GM18870 (cell line): ENCODE results near the gene ARL4A.
"Not testable (repeated sequence)": the region's sequence is repeated elsewhere in the genome, so short reads cannot be mapped to it uniquely, and the experiment has no call there.

Source experiments
- ATAC-seq: cut with Tn5 transposase; IDR thresholded peaks from one replicate; pipeline ENCODE4 v1.9.1; 2021; ENCODE audit warnings: moderate library complexity; ENCODE audit not compliant: unreplicated experiment

The ARL4A gene

GRCh38 chr7:12661581-12661980, 25.9 kb upstream of the ARL4A start:
- ATAC-seq = no peak

- no peak for ATAC-seq
These were observed 17.3 kb upstream of the ARL4A start for GRCh38 chr7:12670000-12670729.

- no peak for ATAC-seq
These were observed 16.5 kb upstream of the ARL4A start for GRCh38 chr7:12670743-12671520.

GRCh38 chr7:12673436-12673835, 14.0 kb upstream of the ARL4A start:
- not testable (repeated sequence) for ATAC-seq

- no peak for ATAC-seq
These were observed 13.4 kb upstream of the ARL4A start for GRCh38 chr7:12674053-12674452.

GRCh38 chr7:12674861-12675260, 12.6 kb upstream of the ARL4A start:
- ATAC-seq = peak; percentile 61

GRCh38 chr7:12683678-12684585, 3.5 kb upstream of the ARL4A start:
- ATAC-seq = no peak

GRCh38 chr7:12684733-12685132, 2.7 kb upstream of the ARL4A start:
- no peak for ATAC-seq

- ATAC-seq = no peak
These were observed 1.9 kb upstream of the ARL4A start for GRCh38 chr7:12685550-12685949.

GRCh38 chr7:12686234-12686890, 1.1 kb upstream of the ARL4A start:
- peak; percentile 81 for ATAC-seq

GRCh38 chr7:12687718-12688171, 312 bp downstream of the ARL4A start:
- peak; percentile 2 for ATAC-seq

- not testable (repeated sequence) for ATAC-seq
These were observed 1.2 kb downstream of the ARL4A start for GRCh38 chr7:12688485-12689170.

- ATAC-seq = no peak
These were observed 2.0 kb downstream of the ARL4A start for GRCh38 chr7:12689451-12689850.

GRCh38 chr7:12690041-12690878, 2.8 kb downstream of the ARL4A start:
- no peak for ATAC-seq

- ATAC-seq = not testable (repeated sequence)
These were observed 4.0 kb downstream of the ARL4A start for GRCh38 chr7:12691388-12691787.

GRCh38 chr7:12692035-12692434, 4.6 kb downstream of the ARL4A start:
- no peak for ATAC-seq

GRCh38 chr7:12692479-12693259, 5.2 kb downstream of the ARL4A start:
- ATAC-seq = no peak

GRCh38 chr7:12694817-12695216, 7.4 kb downstream of the ARL4A start:
- no peak for ATAC-seq
